HepG2 (cell line): ENCODE measurements around the gene ADIPOR2. TPM values are rescaled to one million over a fixed set of nuclear protein-coding genes. Genes with fewer than 3 reads are reported as not detected.

Source experiments
- BCL3 ChIP-seq: sonication (generic); formaldehyde crosslinking; IDR thresholded peaks from 2 replicates; pipeline ENCODE4 v1.5.1; 2020; ENCODE audit warnings: mild to moderate bottlenecking, missing genetic modification reagents, moderate library complexity
- BRF2 ChIP-seq: sonication (generic); formaldehyde crosslinking; IDR thresholded peaks from 2 replicates; pipeline ENCODE4 v1.8.1; 2022; ENCODE audit warnings: mild to moderate bottlenecking, missing genetic modification reagents
- CREB3 ChIP-seq: sonication (generic); formaldehyde crosslinking; IDR thresholded peaks from 2 replicates; pipeline ENCODE4 v1.5.0; 2020; ENCODE audit warnings: missing genetic modification reagents
- DPF2 ChIP-seq: sonication (generic); formaldehyde crosslinking; IDR thresholded peaks from 2 replicates; pipeline ENCODE4 v1.4.0; 2020; ENCODE audit warnings: mild to moderate bottlenecking, low read depth, missing genetic modification reagents, borderline replicate concordance
- GFI1 ChIP-seq: sonication (generic); formaldehyde crosslinking; IDR thresholded peaks from 2 replicates; pipeline ENCODE4 v1.5.0; 2020; ENCODE audit warnings: missing genetic modification reagents, mild to moderate bottlenecking, borderline replicate concordance
- HNRNPLL ChIP-seq: fragments of 200-400 bp; formaldehyde crosslinking; IDR thresholded peaks from 2 replicates; pipeline ENCODE4 v1.6.1; 2017; ENCODE audit warnings: mild to moderate bottlenecking, low read depth, low read length; ENCODE audit not compliant: poor library complexity, severe bottlenecking
- KAT2B ChIP-seq: fragments of 150-350 bp; IDR thresholded peaks from 2 replicates; pipeline ENCODE4 v1.6.1; 2014; ENCODE audit warnings: low read depth, low read length, borderline replicate concordance
- MIER2 ChIP-seq: IDR thresholded peaks from 2 replicates; pipeline ENCODE4 v1.6.1; 2016; ENCODE audit warnings: missing biosample characterization, missing genetic modification reagents
- MTF1 ChIP-seq: sonication (generic); formaldehyde crosslinking; IDR thresholded peaks from 2 replicates; pipeline ENCODE4 v1.5.0; 2020; ENCODE audit warnings: missing genetic modification reagents
- RFX3 ChIP-seq: IDR thresholded peaks from 2 replicates; pipeline ENCODE4 v1.6.1; 2016; ENCODE audit warnings: missing biosample characterization, missing genetic modification reagents
- TEAD2 ChIP-seq: sonication (generic); formaldehyde crosslinking; IDR thresholded peaks from 2 replicates; pipeline ENCODE4 v1.9.0; 2021; ENCODE audit warnings: missing genetic modification reagents
- TEAD3 ChIP-seq: optimal IDR thresholded peaks from 2 replicates; pipeline ENCODE3; 2016; ENCODE audit warnings: borderline replicate concordance
- THYN1 ChIP-seq: sonication (generic); formaldehyde crosslinking; IDR thresholded peaks from 2 replicates; pipeline ENCODE4 v1.8.1; 2023; ENCODE audit warnings: low read depth, mild to moderate bottlenecking, moderate library complexity, missing genetic modification reagents, borderline replicate concordance
- TRIM22 ChIP-seq: fragments of 450-650 bp; IDR thresholded peaks from 2 replicates; pipeline ENCODE4 v1.6.1; 2017
- ZBTB7A ChIP-seq: sonication (generic); formaldehyde crosslinking; IDR thresholded peaks from 2 replicates; pipeline ENCODE4 v1.8.0; 2022; ENCODE audit warnings: mild to moderate bottlenecking, missing genetic modification reagents
- ZEB1 ChIP-seq: IDR thresholded peaks from 2 replicates; pipeline ENCODE4 v1.6.1; 2012; ENCODE audit warnings: mild to moderate bottlenecking, low read depth, inconsistent platforms; ENCODE audit not compliant: insufficient replicate concordance
- ZKSCAN5 ChIP-seq: sonication (generic); formaldehyde crosslinking; IDR thresholded peaks from 2 replicates; pipeline ENCODE4 v1.5.1; 2020; ENCODE audit warnings: mild to moderate bottlenecking, missing genetic modification reagents
- ZNF124 ChIP-seq: sonication (generic); formaldehyde crosslinking; IDR thresholded peaks from 2 replicates; pipeline ENCODE4 v1.4.0; 2020; ENCODE audit warnings: missing genetic modification reagents
- ZNF615 ChIP-seq: sonication (generic); formaldehyde crosslinking; IDR thresholded peaks from 2 replicates; pipeline ENCODE4 v1.5.0; 2020; ENCODE audit warnings: mild to moderate bottlenecking, missing genetic modification reagents, borderline replicate concordance
- ZNF737 ChIP-seq: sonication (generic); formaldehyde crosslinking; IDR thresholded peaks from 2 replicates; pipeline ENCODE4 v1.5.0; 2020; ENCODE audit warnings: missing genetic modification reagents, mild to moderate bottlenecking, borderline replicate concordance
- ZNF780A ChIP-seq: sonication (generic); formaldehyde crosslinking; IDR thresholded peaks from 2 replicates; pipeline ENCODE4 v1.8.0; 2022; ENCODE audit warnings: mild to moderate bottlenecking, missing genetic modification reagents, moderate library complexity
- ZNF883 ChIP-seq: sonication (generic); formaldehyde crosslinking; IDR thresholded peaks from 2 replicates; pipeline ENCODE4 v1.5.1; 2020; ENCODE audit warnings: mild to moderate bottlenecking, missing genetic modification reagents; ENCODE audit errors: not compliant biosample characterization
- ZSCAN5A ChIP-seq: sonication (generic); formaldehyde crosslinking; IDR thresholded peaks from 2 replicates; pipeline ENCODE4 v1.8.0; 2022; ENCODE audit warnings: mild to moderate bottlenecking, missing genetic modification reagents, borderline replicate concordance
- ZSCAN9 ChIP-seq: IDR thresholded peaks from 2 replicates; pipeline ENCODE4 v1.6.1; 2016; ENCODE audit warnings: borderline replicate concordance
- polyA plus RNA-seq, 8 experiments: library from polyadenylated mRNA; depleted of rRNA in 3 of 8; stranded (reverse) in 7 of 8; unstranded in 1 of 8; fragments of >200 nt; fragmentation: Illumina TruSeq in 4 of 8; extraction: Trizol in 4 of 8; gene quantifications; 2 replicates each; pipeline versions ENCODE4 v1.2.1 to v1.2.3, GENCODE V29; 2011 to 2016; ENCODE audit warnings: low read depth in 4 of 8, missing spikeins in 1 of 8, mixed read lengths in 1 of 8; ENCODE audit not compliant: insufficient read depth in 1 of 8
- total RNA-seq, 5 experiments: library from RNA; depleted of rRNA; stranded (reverse); fragments of >200 nt; fragmentation: Illumina TruSeq; extraction: Trizol; gene quantifications; 2 replicates each; pipeline ENCODE4 v1.2.3, GENCODE V29; 2016; ENCODE audit warnings: low read depth in 1 of 5

Gene ADIPOR2
- total and polyA plus RNA-seq, 2 of the 13 experiments (the other 11 are each of a cell fraction or from before 2014, with no cell fraction given) = 35.2 to 52.2 TPM

- TF ChIP-seq TRIM22 = no peak
- TF ChIP-seq TEAD2 = no peak
- TF ChIP-seq MIER2 (CRISPR knock-in tag) = peak; percentile 36; the same call in 1 of the 2 replicates
- TF ChIP-seq ZEB1 = peak; percentile 33
- TF ChIP-seq CREB3 (CRISPR knock-in tag) = 0 out of 2 replicates have a peak, but pooled peaks have one; percentile 50
- no peak; the same call in 1 of the 2 replicates for TF ChIP-seq ZSCAN5A (CRISPR knock-in tag)
- TF ChIP-seq ZNF737 (CRISPR knock-in tag) = no peak
- no peak for TF ChIP-seq DPF2 (CRISPR knock-in tag)
- no peak for TF ChIP-seq THYN1 (CRISPR knock-in tag)
- TF ChIP-seq GFI1 (CRISPR knock-in tag) = peak; percentile 55; the same call in 1 of the 2 replicates
- TF ChIP-seq ZNF124 (CRISPR knock-in tag) = no peak; the same call in 1 of the 2 replicates
- no peak for TF ChIP-seq KAT2B
- TF ChIP-seq BRF2 (CRISPR knock-in tag) = no peak
- 0 out of 2 replicates have a peak, but pooled peaks have one; percentile 20 for TF ChIP-seq RFX3
- no peak for TF ChIP-seq MTF1
- TF ChIP-seq ZNF883 (CRISPR knock-in tag) = no peak
- peak; percentile 60 for TF ChIP-seq TEAD3
- TF ChIP-seq ZNF615 = no peak
- peak; percentile 73 for TF ChIP-seq HNRNPLL
- TF ChIP-seq ZSCAN9 (CRISPR knock-in tag) = peak; percentile 78
- no peak for TF ChIP-seq ZKSCAN5 (CRISPR knock-in tag)
- TF ChIP-seq ZNF780A = no peak
- no peak; the same call in 1 of the 2 replicates for TF ChIP-seq BCL3 (CRISPR knock-in tag)
- no peak for TF ChIP-seq ZBTB7A
These were observed at the start of gene ADIPOR2 (continued) for GRCh38 chr12:1690578-1691122.
